Measurements from ENCODE around the gene SEPTIN6. TPM values are rescaled to one million over a fixed set of nuclear protein-coding genes. Genes with fewer than 3 reads are reported as not detected.

Gene SEPTIN6
- polyA plus RNA-seq, 2 of the 4 experiments (the other 2 are of a cell fraction) = 12.9 to 15.2 TPM

- ChIA-PET POLR2A (no interaction called here), CTCF (interaction anchor here (0.6 to 2.9 kb wide), 43 partner anchors 12 to 247 kb away, joined by 3 to 30 read pairs (median 4); partner anchors contain the start of genes SEPTIN6 and SOWAHD)
- ATAC-seq (peak; percentile 60 to 75; a peak in 4 of 6 replicates), FAIRE-seq (peak; percentile 56), DNase-seq (ENCODE audit: low read depth in 1 of 2, low spot score in 1 of 2) (peak; percentile 46 to 70)
- Histone ChIP-seq H3K4me3 (no peak overlapping the region), H3K27ac (no peak overlapping the region), H3K4me2 (peak overlapping the region; percentile 40; the same call in 1 of the 3 replicates), H3K9me3 (no peaks in the 10 kb centered on the region), H3K4me1 (no peaks in the 10 kb centered on the region)
- no peak for TF ChIP-seq JUN (IDR thresholded peaks at IDR 0.05)
- no peak for TF ChIP-seq GATA3 (IDR thresholded peaks at IDR 0.05; ENCODE audit: borderline replicate concordance)
- TF ChIP-seq CEBPB (IDR thresholded peaks at IDR 0.05) = 0 out of 4 replicates have a peak, but pooled peaks of 1 of the 2 experiments have one; percentile 20
- TF ChIP-seq SMC3 (IDR thresholded peaks at IDR 0.05) = peak; percentile 57
- TF ChIP-seq RAD21 (conservative IDR thresholded peaks at IDR 0.05 in 1 of 2, IDR thresholded peaks at IDR 0.05 in 1 of 2) = peak; percentile 64 to 66
- peak; percentile 66 for TF ChIP-seq CTCF (IDR thresholded peaks at IDR 0.05)
- 42% methylated on average over 14 of the region's 14 CpGs for WGBS (ENCODE audit: missing lambda C conversion rate)
These were observed 36.6 kb upstream of the SEPTIN6 start for GRCh38 chrX:119729408-119730201.

DNA sequence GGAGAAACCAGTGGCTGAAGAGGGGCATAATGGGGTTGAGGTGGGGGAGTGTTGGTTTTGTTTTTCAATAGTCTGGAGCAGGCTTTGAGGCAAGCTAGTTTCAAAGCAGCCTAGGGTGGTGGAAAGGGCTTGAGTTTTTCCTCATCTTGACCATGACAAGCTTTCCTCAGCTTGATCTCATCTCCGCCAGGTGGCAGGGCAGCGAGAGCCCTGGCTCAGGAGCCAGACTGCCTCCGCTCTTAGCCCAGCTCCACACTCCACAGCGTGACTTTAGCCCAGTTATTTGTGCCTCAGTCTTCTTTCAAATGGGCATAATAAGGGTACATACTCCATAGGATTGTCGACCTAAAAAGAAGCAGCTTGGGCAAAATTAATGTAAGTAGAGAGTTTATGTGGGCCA lies 35.5 kb upstream of the SEPTIN6 start:
- 19% methylated on average over 5 of the region's 5 CpGs for WGBS (ENCODE audit: missing lambda C conversion rate)
- ChIA-PET CTCF (interaction anchor here (0.8 to 2.9 kb wide), 22 partner anchors 8 to 259 kb away, joined by 3 to 30 read pairs (median 6); partner anchors contain the start of genes SEPTIN6 and SOWAHD), POLR2A (interaction anchor here (1.2 kb wide), 1 partner anchor 35 kb away, joined by 4 read pairs; the partner anchor contains the start of gene SEPTIN6)
- ATAC-seq (peak; percentile 90 to 92), FAIRE-seq (no peak), DNase-seq (ENCODE audit: low read depth in 1 of 2, low spot score in 1 of 2) (peak; percentile 13 to 42)
- H3K4me2 ChIP-seq = no peak overlapping the region
- H3K27ac ChIP-seq = no peak overlapping the region
- no peak overlapping the region for H3K4me3 ChIP-seq
- no peaks in the 10 kb centered on the region for H3K9me3 ChIP-seq
- H3K4me1 ChIP-seq = no peaks in the 10 kb centered on the region
- TF ChIP-seq CBX2 (IDR thresholded peaks at IDR 0.05; ENCODE audit: borderline replicate concordance, low read depth) = no peak
- TF ChIP-seq TP53 (CRISPR knock-in tag; IDR thresholded peaks at IDR 0.05) = no peak
- peak in 1 of 2 experiments; percentile 27; a peak in 1 of 5 replicates for TF ChIP-seq RAD21 (conservative IDR thresholded peaks at IDR 0.05 in 1 of 2, IDR thresholded peaks at IDR 0.05 in 1 of 2)
- TF ChIP-seq CTCF (IDR thresholded peaks at IDR 0.05) = peak; percentile 30; the same call in 2 of the 3 replicates
- TF ChIP-seq SREBF2 (IDR thresholded peaks at IDR 0.05) = no peak
- no peak for TF ChIP-seq POLR2AphosphoS2 (conservative IDR thresholded peaks at IDR 0.05; ENCODE audit: low read length)
- no peak for TF ChIP-seq NR3C1 (IDR thresholded peaks at IDR 0.05)
- TF ChIP-seq EHF (CRISPR knock-in tag; IDR thresholded peaks at IDR 0.05) = no peak
- TF ChIP-seq SMC3 (IDR thresholded peaks at IDR 0.05) = 0 out of 3 replicates have a peak, but pooled peaks have one; percentile 10
- no peak for TF ChIP-seq RNF2 (IDR thresholded peaks at IDR 0.05; ENCODE audit: borderline replicate concordance, low read depth)
- no peak for TF ChIP-seq ESRRA (IDR thresholded peaks at IDR 0.05; ENCODE audit: borderline replicate concordance, low read length)

- no peak for FAIRE-seq
- no peaks in the 10 kb centered on the region for H3K4me1 ChIP-seq
- POLR2A ChIA-PET = no interaction called here
- H3K27ac ChIP-seq = no peak overlapping the region
- CTCF ChIA-PET = interaction anchor here (0.8 to 1.6 kb wide), 5 partner anchors 14 to 235 kb away, joined by 3 to 7 read pairs (median 4); no protein-coding TSS in a partner anchor
- 0 out of 6 replicates have a peak, but pooled peaks of 1 of the 2 experiments have one; percentile 33 for ATAC-seq
- DNase-seq (ENCODE audit: low read depth in 1 of 2, low spot score in 1 of 2) = no peak
- H3K4me2 ChIP-seq = no peak overlapping the region
- WGBS (ENCODE audit: missing lambda C conversion rate) = 43% methylated on average over 7 of the region's 7 CpGs
- no peaks in the 10 kb centered on the region for H3K9me3 ChIP-seq
- no peak overlapping the region for H3K4me3 ChIP-seq
- TF ChIP-seq EHF (CRISPR knock-in tag; IDR thresholded peaks at IDR 0.05) (no peak), EHMT2 (IDR thresholded peaks at IDR 0.05; ENCODE audit: low read depth) (no peak), RAD21 (conservative IDR thresholded peaks at IDR 0.05 in 1 of 2, IDR thresholded peaks at IDR 0.05 in 1 of 2) (no peak), ZFP36 (IDR thresholded peaks at IDR 0.05; ENCODE audit: borderline replicate concordance, partially characterized antibody) (no peak), FOSB (CRISPR knock-in tag; IDR thresholded peaks at IDR 0.05) (no peak), KDM5A (IDR thresholded peaks at IDR 0.05) (no peak), ZNF302 (CRISPR knock-in tag; IDR thresholded peaks at IDR 0.05) (no peak), HDAC2 (IDR thresholded peaks at IDR 0.05) (no peak), SREBF2 (IDR thresholded peaks at IDR 0.05) (no peak), RFX5 (IDR thresholded peaks at IDR 0.05) (no peak), CEBPB (IDR thresholded peaks at IDR 0.05) (no peak), POLR2A (IDR thresholded peaks at IDR 0.05; ENCODE audit: low read length) (no peak), ZSCAN20 (CRISPR knock-in tag; IDR thresholded peaks at IDR 0.05) (no peak)
- TF ChIP-seq, protein P1, sequence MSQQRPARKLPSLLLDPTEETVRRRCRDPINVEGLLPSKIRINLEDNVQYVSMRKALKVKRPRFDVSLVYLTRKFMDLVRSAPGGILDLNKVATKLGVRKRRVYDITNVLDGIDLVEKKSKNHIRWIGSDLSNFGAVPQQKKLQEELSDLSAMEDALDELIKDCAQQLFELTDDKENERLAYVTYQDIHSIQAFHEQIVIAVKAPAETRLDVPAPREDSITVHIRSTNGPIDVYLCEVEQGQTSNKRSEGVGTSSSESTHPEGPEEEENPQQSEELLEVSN (IDR thresholded peaks at IDR 0.05; ENCODE audit: borderline replicate concordance, low read depth) = no peak
These were observed 34.1 kb upstream of the SEPTIN6 start for GRCh38 chrX:119726900-119727555.
